Body of pancreas (tissue), 4 donors: ENCODE measurements around the gene GLI3.

Source experiments
- CTCF ChIP-seq, 7 experiments: fragments of 450-650 bp in 4 of 7; fragments of 200-600 bp in 3 of 7; sonication (generic) in 3 of 7; IDR thresholded peaks; one replicate each; pipeline ENCODE4 v1.5.1; 2016 to 2019; ENCODE audit warnings: antibody characterized with exemption in 7 of 7
- POLR2A ChIP-seq, 3 donors: fragments of 450-650 bp; IDR thresholded peaks; one replicate each; pipeline ENCODE4 v1.6.1; 2016; ENCODE audit warnings: antibody characterized with exemption in 3 of 3, mild to moderate bottlenecking in 2 of 3

GRCh38 chr7:42142089-42142488 lies 94.9 kb downstream of the GLI3 start:
- TF ChIP-seq CTCF (IDR thresholded peaks at IDR 0.05) (no peak), POLR2A (IDR thresholded peaks at IDR 0.05) (no peak)
